CD4-positive, alpha-beta T cell treated with Interleukin-21 for 1 hour (primary cell): ENCODE measurements around the gene COL15A1.

Experiments used
- DNase-seq: peaks from one replicate; pipeline ENCODE4 v3.0.0-alpha.2; 2020

COL15A1 gene

GRCh38 chr9:99119976-99120655 is 176.4 kb downstream of the COL15A1 start:
- no peak for DNase-seq
